HG02852 (cell line): ENCODE results near the gene TRO.

Source experiments
- ATAC-seq: cut with Tn5 transposase; IDR thresholded peaks from one replicate; pipeline ENCODE4 v1.9.1; 2021; ENCODE audit warnings: mild to moderate bottlenecking, moderate library complexity; ENCODE audit not compliant: unreplicated experiment

Gene TRO, protein sequence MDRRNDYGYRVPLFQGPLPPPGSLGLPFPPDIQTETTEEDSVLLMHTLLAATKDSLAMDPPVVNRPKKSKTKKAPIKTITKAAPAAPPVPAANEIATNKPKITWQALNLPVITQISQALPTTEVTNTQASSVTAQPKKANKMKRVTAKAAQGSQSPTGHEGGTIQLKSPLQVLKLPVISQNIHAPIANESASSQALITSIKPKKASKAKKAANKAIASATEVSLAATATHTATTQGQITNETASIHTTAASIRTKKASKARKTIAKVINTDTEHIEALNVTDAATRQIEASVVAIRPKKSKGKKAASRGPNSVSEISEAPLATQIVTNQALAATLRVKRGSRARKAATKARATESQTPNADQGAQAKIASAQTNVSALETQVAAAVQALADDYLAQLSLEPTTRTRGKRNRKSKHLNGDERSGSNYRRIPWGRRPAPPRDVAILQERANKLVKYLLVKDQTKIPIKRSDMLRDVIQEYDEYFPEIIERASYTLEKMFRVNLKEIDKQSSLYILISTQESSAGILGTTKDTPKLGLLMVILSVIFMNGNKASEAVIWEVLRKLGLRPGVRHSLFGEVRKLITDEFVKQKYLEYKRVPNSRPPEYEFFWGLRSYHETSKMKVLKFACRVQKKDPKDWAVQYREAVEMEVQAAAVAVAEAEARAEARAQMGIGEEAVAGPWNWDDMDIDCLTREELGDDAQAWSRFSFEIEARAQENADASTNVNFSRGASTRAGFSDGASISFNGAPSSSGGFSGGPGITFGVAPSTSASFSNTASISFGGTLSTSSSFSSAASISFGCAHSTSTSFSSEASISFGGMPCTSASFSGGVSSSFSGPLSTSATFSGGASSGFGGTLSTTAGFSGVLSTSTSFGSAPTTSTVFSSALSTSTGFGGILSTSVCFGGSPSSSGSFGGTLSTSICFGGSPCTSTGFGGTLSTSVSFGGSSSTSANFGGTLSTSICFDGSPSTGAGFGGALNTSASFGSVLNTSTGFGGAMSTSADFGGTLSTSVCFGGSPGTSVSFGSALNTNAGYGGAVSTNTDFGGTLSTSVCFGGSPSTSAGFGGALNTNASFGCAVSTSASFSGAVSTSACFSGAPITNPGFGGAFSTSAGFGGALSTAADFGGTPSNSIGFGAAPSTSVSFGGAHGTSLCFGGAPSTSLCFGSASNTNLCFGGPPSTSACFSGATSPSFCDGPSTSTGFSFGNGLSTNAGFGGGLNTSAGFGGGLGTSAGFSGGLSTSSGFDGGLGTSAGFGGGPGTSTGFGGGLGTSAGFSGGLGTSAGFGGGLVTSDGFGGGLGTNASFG (N-terminal part only)

DNA sequence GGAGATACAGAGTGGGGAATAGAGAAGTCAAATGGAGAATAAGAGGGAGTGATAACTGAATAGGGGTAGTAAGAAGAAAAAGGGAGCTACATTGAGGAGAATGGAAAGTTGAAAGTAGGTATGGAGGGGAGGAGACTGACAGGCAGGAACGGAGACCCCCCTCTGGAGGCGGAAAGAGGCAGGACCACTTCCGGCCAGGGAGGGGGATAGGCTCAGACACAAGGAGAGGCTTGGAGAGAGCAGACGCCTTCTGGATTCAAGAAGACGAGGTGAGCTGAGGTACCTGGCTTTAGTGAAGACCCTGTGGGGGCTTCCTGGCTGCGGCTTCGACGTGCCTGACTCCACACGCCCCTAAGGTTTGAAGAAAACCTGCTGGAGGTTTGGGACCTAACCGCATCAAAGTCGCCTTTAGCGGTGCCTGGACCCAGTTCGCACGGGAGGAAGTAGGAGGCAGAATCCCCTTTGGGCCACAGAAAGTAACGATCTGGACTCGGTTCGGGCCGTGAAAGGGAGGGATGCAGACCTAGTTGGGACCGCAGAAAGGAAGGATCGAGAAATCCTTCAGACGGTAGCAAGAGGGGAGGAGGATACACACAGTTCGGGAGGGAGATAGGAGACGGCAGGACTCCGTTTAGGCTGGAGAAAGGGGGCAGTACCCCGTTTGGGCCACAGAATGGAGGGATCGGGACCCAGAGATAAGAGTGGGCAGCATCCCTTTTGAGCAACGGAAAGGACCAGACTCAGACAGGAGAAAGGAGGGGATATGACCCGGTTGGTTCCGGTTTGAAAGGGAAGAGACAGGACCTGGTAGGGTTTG is at the start of gene TRO:
TSS of gene TRO (plus strand) at position 215 of the 817 bp plus-strand sequence. CDS start 1,423 bp downstream, outside the sequence.
- ATAC-seq: peak; percentile 32

DNA sequence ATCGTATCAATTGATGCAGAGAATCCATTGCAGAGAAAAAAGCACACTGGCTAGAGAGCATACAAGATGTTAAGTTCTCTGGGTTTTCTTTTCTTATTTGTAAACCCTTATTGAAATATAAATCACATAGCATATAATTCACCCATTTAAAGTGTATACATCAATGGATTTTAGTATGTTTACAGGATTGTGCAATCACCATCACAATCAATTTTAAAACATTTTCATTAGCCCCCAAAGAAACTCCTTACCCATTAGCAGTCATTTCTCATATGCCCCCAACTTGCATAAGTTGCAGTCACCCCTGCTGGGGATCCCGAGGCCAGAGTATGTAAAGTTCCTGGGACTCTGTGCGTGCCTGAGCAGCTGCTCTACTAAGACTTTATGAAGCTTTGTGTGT is 34.9 kb upstream of the TRO start:
- no peak for ATAC-seq

DNA sequence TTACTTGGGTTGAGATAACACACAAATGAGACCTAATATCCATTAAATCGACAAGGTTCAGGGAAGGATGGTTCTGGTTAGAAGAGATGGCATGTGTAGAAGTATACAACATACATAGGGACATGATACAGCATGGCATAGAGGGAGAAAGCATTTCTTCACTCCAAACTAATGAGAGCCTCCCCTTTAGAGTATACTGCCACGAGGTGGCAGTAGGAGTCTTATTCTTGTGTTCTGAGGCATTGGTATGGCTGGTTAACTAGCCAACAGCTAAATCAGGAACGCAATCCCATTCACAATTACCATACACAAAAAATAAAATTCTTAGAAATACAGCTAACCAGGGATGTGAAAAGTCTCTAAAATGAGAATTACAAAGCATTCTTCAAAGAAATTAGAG is 29.1 kb upstream of the TRO start:
- no peak for ATAC-seq

DNA sequence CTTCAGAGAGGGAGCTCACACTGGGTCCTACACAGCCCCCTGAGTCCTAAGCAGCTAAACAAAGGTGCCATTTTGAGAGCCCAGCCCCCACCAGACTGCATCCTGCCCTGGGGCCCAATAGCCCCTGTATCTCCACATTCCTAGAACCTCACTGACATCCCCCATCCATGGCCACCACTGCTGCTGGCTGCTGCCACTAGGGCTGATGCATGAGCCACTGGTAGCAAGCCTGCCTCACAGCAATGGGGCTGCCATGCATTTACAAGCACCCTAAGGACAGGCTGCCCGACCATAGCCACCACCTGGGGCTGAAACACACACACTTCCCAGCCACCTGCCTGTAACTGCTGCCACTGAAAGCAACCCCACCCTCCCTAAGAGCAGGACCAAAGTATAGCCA is 26.5 kb upstream of the TRO start:
- ATAC-seq: no peak

DNA sequence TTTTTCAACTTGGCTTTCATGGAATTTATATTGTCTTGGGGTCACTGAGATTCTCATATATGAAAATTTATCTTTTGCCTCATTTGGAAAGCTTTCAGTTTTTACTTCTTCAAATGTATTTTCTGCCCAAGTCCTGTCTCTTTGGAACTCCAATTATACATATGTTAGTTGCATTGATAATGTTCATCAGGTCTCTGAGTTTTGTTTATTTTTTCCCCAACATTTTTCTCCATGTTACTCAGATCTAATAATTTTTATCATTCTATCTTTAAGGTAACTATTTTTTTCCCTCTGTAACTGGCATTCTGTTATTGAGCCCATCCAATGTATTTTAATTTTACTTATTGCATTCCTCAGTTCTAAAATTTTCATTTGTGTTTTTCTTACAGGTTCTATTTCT is 10.7 kb upstream of the TRO start:
- ATAC-seq: no peak

DNA sequence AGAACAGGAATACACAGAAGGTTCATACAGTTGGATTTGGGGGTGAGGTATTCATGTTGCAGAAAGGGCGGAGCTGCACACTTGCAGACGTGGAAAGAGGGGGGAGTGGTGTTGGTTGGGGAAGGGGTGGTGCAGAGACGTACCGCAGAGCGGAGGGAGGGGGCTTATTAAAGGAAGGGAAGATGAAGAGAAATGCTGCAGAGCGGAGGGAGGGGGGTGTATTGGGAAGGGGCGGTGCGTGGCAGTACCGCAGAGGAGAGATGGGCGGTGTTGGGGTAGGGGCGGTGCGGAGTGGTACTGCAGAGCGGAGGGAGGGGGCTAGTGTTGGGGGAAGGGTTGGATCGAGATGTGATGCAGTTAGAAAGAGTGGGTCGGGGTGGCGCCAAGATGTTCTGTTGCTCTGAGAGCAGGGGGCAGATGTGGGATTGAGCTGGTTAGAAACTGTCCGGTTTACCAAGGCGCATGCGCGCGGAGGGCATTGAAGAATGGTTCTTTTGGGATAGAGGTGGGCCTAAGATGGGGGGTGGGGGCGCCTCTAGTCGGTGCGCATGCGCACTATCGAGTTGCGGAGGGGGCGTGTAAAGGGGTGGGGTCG is 900 bp downstream of the TRO start:
- peak; percentile 70 for ATAC-seq

DNA sequence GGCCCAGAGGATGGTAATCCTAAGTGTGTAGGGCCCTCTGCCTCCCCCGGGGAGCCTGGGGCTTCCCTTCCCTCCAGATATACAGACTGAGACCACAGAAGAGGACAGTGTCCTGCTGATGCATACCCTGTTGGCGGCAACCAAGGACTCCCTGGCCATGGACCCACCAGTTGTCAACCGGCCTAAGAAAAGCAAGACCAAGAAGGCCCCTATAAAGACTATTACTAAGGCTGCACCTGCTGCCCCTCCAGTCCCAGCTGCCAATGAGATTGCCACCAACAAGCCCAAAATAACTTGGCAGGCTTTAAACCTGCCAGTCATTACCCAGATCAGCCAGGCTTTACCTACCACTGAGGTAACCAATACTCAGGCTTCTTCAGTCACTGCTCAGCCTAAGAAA is 1.9 kb downstream of the TRO start:
- no peak for ATAC-seq

DNA sequence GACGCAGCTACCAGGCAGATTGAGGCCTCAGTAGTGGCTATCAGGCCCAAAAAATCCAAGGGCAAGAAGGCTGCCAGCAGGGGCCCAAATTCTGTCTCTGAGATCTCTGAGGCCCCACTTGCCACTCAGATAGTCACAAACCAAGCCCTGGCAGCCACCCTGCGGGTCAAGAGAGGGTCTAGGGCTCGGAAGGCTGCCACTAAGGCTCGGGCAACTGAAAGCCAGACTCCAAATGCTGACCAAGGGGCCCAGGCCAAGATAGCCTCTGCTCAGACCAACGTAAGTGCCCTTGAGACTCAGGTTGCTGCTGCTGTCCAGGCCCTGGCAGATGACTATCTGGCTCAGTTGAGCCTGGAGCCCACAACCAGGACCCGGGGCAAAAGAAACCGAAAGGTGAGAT is 2.8 kb downstream of the TRO start:
- ATAC-seq: no peak

DNA sequence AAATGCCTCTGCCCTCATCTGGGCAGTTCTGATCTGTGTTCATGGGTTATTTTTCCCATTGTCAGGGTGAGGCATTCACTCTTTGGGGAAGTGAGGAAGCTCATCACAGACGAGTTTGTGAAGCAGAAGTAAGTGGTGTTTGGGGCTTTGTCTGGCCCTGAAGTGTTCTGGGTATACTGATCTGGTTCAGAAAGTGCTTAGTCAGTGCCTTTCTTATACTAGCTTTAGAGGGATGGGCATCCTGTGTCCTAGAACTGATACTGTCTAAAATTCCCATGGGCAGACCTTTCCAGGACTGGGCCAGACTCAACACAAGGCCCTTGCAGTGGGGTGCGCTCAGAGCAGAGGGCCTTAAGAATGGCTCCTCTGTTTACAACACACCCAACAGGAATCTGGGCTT is 6.4 kb downstream of the TRO start:
- no peak for ATAC-seq

DNA sequence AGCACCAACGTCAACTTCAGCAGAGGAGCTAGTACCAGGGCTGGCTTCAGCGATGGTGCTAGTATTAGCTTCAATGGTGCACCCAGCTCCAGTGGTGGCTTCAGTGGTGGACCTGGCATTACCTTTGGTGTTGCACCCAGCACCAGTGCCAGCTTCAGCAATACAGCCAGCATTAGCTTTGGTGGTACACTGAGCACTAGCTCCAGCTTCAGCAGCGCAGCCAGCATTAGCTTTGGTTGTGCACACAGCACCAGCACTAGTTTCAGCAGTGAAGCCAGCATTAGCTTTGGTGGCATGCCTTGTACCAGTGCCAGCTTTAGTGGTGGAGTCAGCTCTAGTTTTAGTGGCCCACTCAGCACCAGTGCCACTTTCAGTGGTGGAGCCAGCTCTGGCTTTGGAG is 8.3 kb downstream of the TRO start:
- no peak for ATAC-seq

DNA sequence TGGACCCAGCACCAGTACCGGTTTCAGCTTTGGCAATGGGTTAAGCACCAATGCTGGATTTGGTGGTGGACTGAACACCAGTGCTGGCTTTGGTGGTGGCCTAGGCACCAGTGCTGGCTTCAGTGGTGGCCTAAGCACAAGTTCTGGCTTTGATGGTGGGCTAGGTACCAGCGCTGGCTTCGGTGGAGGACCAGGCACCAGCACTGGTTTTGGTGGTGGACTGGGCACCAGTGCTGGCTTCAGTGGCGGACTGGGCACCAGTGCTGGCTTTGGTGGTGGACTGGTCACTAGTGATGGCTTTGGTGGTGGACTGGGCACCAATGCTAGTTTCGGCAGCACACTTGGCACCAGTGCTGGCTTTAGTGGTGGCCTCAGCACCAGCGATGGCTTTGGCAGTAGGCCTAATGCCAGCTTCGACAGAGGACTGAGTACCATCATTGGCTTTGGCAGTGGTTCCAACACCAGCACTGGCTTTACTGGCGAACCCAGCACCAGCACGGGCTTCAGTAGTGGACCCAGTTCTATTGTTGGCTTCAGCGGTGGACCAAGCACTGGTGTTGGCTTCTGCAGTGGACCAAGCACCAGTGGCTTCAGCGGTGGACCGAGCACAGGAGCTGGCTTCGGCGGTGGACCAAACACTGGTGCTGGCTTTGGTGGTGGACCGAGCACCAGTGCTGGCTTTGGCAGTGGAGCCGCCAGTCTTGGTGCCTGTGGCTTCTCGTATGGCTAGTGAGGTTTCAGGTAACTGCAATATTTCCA is 9.8 kb downstream of the TRO start:
- no peak for ATAC-seq

DNA sequence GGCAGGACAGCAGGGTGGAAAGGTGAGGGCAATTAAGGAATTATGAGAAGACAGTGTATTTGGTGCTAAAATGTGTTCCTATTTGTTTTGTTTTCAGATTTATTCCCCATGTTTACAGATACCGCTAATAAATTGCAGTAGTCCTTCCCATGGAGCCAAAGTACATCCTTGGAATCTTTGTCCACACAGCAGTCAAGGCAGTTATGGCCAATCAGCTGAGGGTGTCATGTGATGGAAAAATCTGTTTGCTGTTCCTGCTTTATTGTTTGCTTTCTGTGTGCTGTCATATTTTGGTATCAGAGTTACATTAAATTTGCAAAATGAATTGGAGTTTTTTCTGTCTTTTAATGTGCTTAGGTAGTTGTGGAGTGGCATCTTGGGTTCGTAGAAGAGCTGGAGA is 10.5 kb downstream of the TRO start:
- ATAC-seq: no peak

DNA sequence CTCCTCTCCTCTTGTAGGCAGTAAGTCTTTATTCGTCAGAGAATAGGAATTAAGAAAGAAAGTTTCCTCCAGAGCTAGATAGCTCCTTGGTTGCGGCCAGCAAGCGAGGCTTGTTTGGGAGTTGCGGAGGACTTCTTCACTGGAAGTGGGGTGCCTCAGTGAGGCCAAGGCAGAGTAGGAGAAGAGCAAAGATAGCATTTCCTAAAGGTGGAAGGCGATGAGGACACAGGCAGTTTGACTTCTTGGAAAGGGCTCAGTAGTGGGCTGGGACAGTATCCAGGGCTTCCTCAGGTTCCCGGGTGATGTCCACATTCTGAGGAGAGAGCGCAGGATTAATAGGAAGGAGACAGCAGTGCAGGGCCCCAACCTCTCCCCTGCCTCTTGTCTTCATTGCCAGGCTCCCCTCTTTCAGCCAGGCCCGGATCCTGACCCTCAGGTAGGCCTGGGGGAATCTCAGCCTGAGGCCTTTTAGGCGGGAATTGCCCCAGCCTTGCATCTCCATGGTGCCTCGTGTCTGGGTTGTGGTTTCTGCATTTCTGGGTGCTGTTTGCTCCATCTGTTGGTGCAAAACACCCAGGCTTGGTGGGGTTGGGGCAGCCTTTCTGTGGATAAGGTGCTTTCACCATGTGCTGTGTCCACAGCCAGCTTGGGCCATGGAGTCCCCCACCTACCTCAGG is 12.7 kb downstream of the TRO start:
- ATAC-seq: no peak

DNA sequence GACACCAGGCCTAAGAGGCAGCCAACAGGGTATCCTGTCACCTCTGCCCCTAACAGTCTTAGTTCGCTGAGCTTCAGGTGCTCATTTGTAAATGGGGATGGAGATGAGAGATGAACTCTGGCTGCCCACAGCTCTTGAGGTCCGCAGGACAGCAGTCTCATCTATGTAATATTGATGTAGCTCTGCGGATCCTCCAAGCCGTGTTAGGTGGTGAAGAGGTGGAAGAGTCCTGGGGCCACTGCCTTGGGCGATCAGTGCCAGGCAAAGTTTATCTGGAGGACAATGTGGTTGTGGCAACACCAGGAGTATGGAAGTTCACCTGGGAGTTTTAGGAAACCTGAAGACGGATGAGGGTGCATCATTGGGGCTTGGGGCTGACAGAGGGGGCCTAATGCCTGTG is 13.4 kb downstream of the TRO start:
- no peak for ATAC-seq

DNA sequence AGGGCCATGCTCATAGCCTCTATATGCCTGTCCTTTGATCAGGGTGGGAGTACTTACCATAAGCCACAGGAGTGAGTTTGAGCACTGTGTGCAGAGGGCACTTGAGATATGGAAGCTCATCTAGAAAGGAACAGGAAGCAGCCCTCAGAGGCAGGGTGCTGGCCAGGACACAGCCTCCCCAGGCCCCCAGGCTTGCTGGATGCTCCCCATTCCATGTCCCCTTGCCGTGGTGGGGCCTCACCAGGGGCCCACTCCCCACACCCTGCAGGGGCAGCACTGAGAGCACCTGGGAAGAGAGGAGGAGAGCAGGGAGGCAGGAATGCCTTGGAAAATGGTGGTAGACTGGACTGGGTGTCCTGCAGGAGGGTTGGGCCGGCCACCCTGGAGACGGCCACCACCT is 14.3 kb downstream of the TRO start:
- ATAC-seq: no peak

DNA sequence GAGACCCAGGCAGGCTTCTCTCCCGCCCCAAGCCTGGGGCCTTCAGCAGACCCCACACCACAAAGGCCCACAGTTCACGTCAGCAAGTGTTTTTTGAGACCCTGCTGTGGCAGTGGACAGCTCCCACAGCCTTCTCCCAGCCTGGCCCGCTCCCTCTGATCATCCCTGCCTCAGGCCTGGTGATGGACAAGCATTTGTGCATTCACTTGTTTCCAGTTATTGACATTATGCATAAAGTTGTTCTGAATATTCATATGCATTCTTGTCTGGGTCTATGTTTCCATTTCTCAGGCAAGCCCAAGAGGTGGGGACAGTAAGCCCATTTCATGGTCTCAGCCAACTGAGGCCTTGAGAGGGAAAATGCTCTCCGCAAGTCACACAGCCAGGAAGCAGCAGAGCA is 14.7 kb downstream of the TRO start:
- no peak for ATAC-seq

DNA sequence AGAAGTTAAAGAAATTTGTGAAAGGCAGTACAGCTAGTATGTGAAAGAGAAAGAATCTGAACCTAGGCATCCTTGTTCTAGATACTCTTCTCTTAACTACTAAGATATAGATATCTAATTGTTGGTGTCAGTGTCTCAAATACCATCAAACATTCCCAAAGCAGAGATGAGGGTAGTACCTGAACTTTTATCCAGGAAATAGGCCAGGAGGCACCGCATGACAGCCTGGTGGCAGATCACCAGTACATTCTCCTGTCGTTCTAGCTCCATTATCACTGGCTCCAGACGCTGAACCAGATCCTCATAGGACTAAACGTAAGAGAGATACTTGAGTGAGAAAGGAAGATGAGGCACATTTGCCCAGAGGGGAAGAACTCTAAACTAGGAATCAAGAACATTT is 16.8 kb downstream of the TRO start:
- no peak for ATAC-seq

DNA sequence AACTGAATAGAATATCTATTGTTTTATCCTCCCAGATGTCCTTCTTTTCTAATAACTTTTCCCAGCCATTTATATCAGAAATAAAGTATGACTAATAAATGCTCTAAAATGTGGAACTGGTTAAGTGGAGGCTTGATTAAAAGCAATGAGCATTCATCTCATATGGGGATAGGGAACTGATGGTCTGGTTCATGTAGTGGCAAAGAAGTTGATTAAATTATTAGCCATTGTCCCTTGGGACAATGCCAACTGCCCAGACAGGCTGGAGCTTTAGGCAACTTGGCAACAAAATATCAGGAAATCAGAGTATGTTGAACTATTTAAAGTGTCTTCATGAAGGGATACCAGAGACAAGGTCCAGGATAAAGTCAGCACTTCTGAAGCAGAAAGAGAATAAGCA is 24.2 kb downstream of the TRO start:
- no peak for ATAC-seq

DNA sequence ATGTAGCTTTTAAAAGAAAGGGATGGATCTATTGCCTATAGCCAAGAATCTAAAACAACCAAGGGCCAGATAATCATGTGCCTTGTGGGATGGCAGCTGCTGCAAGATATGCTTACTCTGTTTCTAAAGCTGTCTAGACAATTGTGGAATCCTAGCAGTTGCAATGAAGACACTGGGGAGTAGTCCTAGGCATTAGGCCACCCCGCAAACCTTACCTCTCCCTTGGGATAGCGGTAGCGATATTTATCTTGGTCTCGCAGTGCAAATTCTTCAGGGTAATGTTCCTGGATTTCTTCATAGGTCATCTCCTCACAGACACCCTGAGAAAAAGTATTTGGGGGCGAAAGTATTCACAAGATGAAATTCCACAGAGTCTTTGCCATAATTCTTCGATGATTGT is 24.6 kb downstream of the TRO start:
- ATAC-seq: no peak
